NB4 (cell line): ENCODE data around the gene KIF6.
"Not testable (repeated sequence)": the region's sequence is repeated elsewhere in the genome, so short reads cannot be mapped to it uniquely, and the experiment has no call there.

Experiments
- DNase-seq: peaks from one replicate; pipeline ENCODE4 v3.0.0; 2010; ENCODE audit warnings: low read depth
- H3K4me3 ChIP-seq: one replicate; pipeline ENCODE4 v1.5.1; 2011; ENCODE audit warnings: mild to moderate bottlenecking, low read depth, low read length, moderate library complexity
- CTCF ChIP-seq: IDR thresholded peaks from one replicate; pipeline ENCODE4 v1.5.1; 2012; ENCODE audit warnings: low read depth, low read length
- MAX ChIP-seq: IDR thresholded peaks from 2 replicates; pipeline ENCODE4 v1.6.1; 2011; ENCODE audit warnings: low read depth, low read length
- MYC ChIP-seq: IDR thresholded peaks from 2 replicates; pipeline ENCODE4 v1.6.1; 2011; ENCODE audit warnings: low read depth, low read length
- POLR2A ChIP-seq: IDR thresholded peaks from 2 replicates; pipeline ENCODE4 v1.6.1; 2011; ENCODE audit warnings: mild to moderate bottlenecking; ENCODE audit not compliant: insufficient read length; ENCODE audit errors: extremely low read depth

KIF6 gene

GRCh38 chr6:39731565-39731964 is 6.4 kb upstream of the KIF6 start:
- TF ChIP-seq MAX, result no peak
- TF ChIP-seq POLR2A, result no peak
- TF ChIP-seq CTCF, result no peak
- TF ChIP-seq MYC, result no peak
- no peak overlapping the region for H3K4me3 ChIP-seq
- DNase-seq, result no peak

- DNase-seq, result no peak
- H3K4me3 ChIP-seq, result no peak overlapping the region
- TF ChIP-seq POLR2A, result no peak
- no peak for TF ChIP-seq MYC
- TF ChIP-seq CTCF, result no peak
- no peak for TF ChIP-seq MAX
Observed at GRCh38 chr6:39729945-39730344, 4.7 kb upstream of the KIF6 start.

- TF ChIP-seq POLR2A, result no peak
- no peak for TF ChIP-seq MAX
- no peak for TF ChIP-seq MYC
- TF ChIP-seq CTCF, result no peak
- no peak for DNase-seq
Observed at GRCh38 chr6:39725632-39725997, 407 bp upstream of the KIF6 start.

GRCh38 chr6:39723350-39723749 is 1.9 kb downstream of the KIF6 start:
- DNase-seq, H3K4me3 ChIP-seq: not testable (repeated sequence)

More at GRCh38 chr6:39725632-39725997, 407 bp upstream of the KIF6 start:
- H3K4me3 ChIP-seq, result no peak overlapping the region

- DNase-seq, result no peak
- H3K4me3 ChIP-seq, result no peak overlapping the region
- TF ChIP-seq CTCF, result no peak
- no peak for TF ChIP-seq POLR2A
- TF ChIP-seq MAX, result no peak
- no peak for TF ChIP-seq MYC
Observed at GRCh38 chr6:39714802-39715201, 10.4 kb downstream of the KIF6 start.

- DNase-seq, result no peak
Observed at GRCh38 chr6:39707962-39708683, 17.1 kb downstream of the KIF6 start.

More at GRCh38 chr6:39707962-39708683, 17.1 kb downstream of the KIF6 start:
- TF ChIP-seq MAX (no peak), CTCF (no peak), MYC (no peak), POLR2A (no peak)
- no peak overlapping the region for H3K4me3 ChIP-seq
